Kidney epithelial cell (primary cell): ENCODE results near the gene PPRC1. TPM values are rescaled to one million over a fixed set of nuclear protein-coding genes. Genes with fewer than 3 reads are reported as not detected.

Experiments
- DNase-seq: peaks from one replicate; pipeline ENCODE4 v3.0.0-alpha.2; 2010; ENCODE audit warnings: low read depth
- H3K27me3 ChIP-seq: 2 replicates; pipeline ENCODE4 v1.6.0; 2011; ENCODE audit warnings: low read length; ENCODE audit not compliant: control insufficient read depth, insufficient read depth
- H3K36me3 ChIP-seq: 2 replicates; pipeline ENCODE4 v1.5.1; 2011; ENCODE audit warnings: low read length; ENCODE audit not compliant: control insufficient read depth, insufficient read depth
- H3K4me3 ChIP-seq: 2 replicates; pipeline ENCODE4 v1.5.1; 2011; ENCODE audit warnings: low read depth, mild to moderate bottlenecking, control low read depth, low read length
- total RNA-seq: library from RNA; depleted of rRNA; stranded (reverse); fragments of >200 nt; gene quantifications from 2 replicates; pipeline ENCODE4 v1.2.3, GENCODE V29; 2015
- TF ChIP-seq, protein P1 (sequence below): IDR thresholded peaks from 2 replicates; pipeline ENCODE4 v1.5.1; 2011; ENCODE audit warnings: mild to moderate bottlenecking, moderate library complexity, low read length, control low read depth, inconsistent platforms; ENCODE audit not compliant: insufficient read depth, poor library complexity, severe bottlenecking

The PPRC1 gene
- total RNA-seq, 1 donor from 2014 or later: 30.5 TPM

DNA sequence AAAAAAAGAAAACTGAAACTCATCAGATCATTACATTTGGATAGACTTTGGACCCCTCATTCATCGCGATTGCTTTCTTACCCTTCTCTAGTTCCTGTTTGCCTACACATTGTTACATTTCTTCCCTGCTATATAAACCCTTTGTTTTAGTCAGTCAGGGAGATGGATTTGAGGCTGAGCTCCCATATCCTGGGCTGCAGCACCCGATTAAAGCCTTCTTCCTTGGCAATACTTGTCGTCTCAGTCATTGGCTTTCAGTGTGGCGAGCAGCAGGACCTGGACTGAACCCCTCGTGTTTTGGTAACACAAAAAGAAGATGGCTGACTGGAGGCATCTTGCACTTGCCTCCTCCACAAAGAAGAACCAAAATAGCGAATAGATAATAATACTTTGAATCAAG, 59.1 kb downstream of the PPRC1 start:
- Histone ChIP-seq H3K27me3 (peaks cover 4% of the 10 kb centered on the region), H3K4me3 (no peak overlapping the region), H3K36me3 (no peaks in the 10 kb centered on the region)
- no peak for DNase-seq
- TF ChIP-seq, protein P1, sequence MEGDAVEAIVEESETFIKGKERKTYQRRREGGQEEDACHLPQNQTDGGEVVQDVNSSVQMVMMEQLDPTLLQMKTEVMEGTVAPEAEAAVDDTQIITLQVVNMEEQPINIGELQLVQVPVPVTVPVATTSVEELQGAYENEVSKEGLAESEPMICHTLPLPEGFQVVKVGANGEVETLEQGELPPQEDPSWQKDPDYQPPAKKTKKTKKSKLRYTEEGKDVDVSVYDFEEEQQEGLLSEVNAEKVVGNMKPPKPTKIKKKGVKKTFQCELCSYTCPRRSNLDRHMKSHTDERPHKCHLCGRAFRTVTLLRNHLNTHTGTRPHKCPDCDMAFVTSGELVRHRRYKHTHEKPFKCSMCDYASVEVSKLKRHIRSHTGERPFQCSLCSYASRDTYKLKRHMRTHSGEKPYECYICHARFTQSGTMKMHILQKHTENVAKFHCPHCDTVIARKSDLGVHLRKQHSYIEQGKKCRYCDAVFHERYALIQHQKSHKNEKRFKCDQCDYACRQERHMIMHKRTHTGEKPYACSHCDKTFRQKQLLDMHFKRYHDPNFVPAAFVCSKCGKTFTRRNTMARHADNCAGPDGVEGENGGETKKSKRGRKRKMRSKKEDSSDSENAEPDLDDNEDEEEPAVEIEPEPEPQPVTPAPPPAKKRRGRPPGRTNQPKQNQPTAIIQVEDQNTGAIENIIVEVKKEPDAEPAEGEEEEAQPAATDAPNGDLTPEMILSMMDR: no peak

DNA sequence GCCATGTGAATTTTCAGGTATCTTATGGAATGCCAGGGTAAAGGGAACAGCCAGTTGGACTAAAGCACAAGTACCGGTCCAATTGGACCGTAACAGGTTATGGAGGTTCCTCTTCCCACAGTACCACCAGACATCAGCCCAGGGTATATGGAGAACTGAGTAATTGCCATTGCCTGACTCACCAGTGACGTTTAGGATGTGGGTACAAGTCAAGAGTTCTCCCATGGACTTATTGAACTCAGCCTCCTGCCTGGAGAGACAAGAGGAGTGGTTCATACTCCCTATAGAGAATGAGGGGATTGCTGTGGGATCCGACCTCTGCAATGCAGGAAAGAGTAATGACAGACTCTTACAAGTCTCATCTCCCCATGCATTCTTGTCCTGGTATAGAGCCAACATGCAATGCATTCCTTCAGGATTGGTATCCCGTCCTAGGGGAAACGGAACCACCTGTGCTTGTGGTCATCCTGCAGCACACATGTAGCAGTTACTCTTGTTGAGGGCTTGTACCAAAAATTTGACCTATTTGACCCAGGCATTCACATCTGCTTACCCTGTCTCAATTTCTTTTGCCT, 62.5 kb downstream of the PPRC1 start:
- no peak for DNase-seq
- TF ChIP-seq, protein P1: no peak
- Histone ChIP-seq H3K4me3 (no peak overlapping the region), H3K27me3 (no peaks in the 10 kb centered on the region), H3K36me3 (no peaks in the 10 kb centered on the region)

DNA sequence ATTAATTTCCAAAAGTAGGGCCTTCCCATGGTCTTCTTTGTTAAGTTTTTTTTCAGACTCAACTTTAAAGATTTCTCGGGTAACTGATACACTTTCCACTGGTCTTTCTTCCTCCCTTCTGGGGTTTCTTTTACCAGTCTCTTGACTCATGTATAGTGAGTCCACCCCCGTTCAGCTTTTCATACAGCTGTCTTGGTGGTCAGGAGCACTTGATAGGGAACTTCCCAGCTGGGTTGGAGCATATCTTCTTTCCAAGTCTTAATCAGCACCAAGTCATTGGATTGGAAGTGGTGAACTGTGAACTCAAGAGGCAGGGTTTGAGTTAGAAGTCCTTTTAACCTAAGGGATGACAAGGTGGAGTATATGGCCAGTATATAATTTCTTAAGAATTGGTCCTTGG, 64.1 kb downstream of the PPRC1 start:
- Histone ChIP-seq H3K4me3 (no peak overlapping the region), H3K36me3 (no peaks in the 10 kb centered on the region), H3K27me3 (no peaks in the 10 kb centered on the region)
- TF ChIP-seq, protein P1: no peak
- no peak for DNase-seq

DNA sequence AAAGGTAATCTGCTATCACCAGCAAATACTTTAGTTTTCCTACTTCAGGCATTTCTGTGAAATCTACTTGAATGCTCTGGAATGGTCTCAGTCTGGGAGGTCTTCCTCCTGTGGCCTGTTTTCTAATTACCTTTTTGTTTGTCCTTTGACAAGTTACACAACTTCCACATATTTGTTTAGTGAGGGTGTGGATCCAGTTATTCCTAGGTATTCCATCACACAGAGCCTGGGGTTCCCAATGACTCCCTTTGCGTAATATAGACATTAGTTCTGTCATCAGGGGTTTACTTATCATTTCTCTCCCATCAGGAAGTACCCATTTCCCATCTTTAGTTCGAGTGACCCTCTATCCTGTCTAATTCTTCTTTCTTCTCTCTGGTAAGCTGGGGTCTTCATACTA, 65.2 kb downstream of the PPRC1 start:
- no peak overlapping the region for H3K4me3 ChIP-seq
- TF ChIP-seq, protein P1: no peak
- no peaks in the 10 kb centered on the region for H3K27me3 ChIP-seq
- no peaks in the 10 kb centered on the region for H3K36me3 ChIP-seq
- DNase-seq: no peak

Other genes with a start within 250 kb of the PPRC1 start
- gene ARMH3, start 76.9 kb upstream of the PPRC1 start, total RNA-seq: 10.7 and 11.1 TPM in 2 replicates
- gene HPS6, start 67.7 kb upstream of the PPRC1 start, total RNA-seq: 31.5 and 33.0 TPM in 2 replicates
- 46.8 and 56.0 TPM in 2 replicates for gene LDB1, start 12.7 kb upstream of the PPRC1 start, total RNA-seq
- gene NOLC1, start 19.3 kb downstream of the PPRC1 start, total RNA-seq: 92.3 and 97.1 TPM in 2 replicates
- gene ELOVL3, start 93.3 kb downstream of the PPRC1 start, total RNA-seq: 0.55 and 1.1 TPM in 2 replicates
- 0.14 and 0.21 TPM in 2 replicates for gene PITX3, start 108.5 kb downstream of the PPRC1 start, total RNA-seq
- gene GBF1, start 112.5 kb downstream of the PPRC1 start, total RNA-seq: 36.7 and 40.9 TPM in 2 replicates